Activated CD8-positive, alpha-beta memory T cell treated with anti-CD3 and anti-CD28 coated beads, Interleukin-2, amount 50 U/mL, for 1 hour (primary cell): ENCODE results near the gene FHIT.
A peak's percentile ranks its signal among the peaks of the same experiment; 100 is the strongest.

Experiments
- DNase-seq: peaks from one replicate; pipeline ENCODE4 v3.0.0-alpha.2; 2020; ENCODE audit errors: extremely low read depth

The FHIT gene

DNA sequence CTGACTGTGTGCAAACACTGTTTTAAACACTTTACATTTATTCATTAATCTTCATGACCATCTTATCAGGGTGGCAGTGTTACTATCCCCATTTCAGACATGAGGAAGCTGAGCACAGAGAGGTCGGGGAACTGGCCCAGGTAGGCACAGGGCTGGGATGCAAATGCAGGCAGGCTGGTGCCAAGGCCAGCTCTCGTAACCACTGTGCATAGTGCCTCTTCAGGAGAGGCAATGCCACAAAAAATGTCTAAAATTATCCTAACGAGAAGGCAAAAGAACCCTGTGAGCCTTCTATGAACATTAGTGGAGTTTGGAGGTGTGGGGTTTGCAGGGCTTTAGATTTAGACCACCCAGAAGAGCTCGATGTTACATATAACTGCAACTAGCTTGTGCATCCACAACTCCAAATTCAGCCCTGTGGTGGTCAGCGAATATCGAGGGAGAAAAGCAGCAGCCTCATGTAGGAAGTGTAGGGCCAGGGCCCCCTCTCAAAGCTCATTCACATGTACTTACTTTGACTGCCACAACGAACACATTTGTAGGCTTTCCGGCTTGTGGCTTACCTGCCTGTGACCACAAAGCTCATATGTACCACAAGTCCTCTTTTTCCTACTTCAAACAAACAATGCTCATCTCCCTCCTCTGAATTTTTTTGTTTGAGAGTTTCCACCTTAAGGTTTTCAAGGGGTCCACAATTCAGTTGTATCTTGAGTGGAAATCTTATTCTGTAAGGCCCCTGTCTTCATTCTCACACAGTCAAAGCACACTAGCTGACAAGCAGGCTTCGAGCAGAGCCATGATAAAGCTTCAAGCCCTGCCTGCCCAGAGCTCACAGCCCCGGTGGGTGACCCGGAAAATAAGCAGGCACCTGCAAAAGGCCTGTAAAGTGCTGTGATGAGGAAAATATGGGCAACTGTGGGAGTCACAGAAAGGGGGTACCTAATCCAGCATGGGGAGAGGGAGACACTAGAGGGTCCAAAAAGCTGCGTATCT lies 1478.5 kb downstream of the FHIT start:
- peak; percentile 5 for DNase-seq

DNA sequence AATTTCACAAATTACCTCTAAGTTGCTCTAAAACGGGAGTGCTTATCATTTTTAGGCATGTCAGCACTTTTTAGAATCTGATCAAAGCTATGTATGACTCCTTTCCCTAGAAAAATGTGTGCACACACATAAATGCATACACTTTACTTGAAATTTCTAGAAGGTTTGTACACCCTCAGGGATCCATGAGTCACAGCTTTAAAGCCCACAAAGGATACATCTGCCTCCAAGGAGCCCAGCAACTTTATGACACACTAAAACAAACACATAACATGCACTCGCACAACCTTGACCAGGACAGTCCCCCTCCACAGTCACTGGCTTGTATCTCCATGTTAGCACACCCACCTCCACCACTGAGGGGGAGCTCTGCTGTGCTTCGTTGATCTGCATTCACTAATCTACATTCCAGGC lies 1479.5 kb downstream of the FHIT start:
- no peak for DNase-seq

DNA sequence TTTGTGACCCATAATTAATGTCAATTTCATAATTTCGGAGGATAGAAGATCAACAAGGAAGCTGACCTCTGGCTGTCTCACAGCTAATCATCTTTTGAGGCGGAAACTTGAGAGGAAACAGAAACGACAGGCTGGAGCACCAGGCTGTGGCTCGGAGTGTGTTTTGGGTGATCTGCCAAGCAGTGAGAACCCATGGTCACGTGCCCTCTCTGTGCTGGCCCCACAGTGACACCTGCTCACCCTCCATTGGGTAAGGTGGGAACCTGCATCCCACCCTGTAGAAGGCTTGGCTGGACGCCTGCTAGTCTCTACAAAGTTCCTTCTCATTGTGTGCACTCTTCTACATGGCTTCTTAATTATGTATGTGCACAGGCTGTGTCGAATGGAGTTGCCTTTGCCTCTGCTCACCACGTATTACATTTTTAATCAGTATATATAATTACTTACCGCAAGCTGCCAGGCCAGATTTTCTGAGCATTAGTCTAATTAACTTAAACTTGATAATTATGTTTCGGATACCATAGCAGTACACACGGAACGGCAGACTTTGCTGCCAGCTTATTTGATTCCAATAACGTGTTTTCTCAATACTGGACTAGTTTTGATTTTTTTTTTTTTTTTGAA lies 1482.0 kb downstream of the FHIT start:
- DNase-seq: no peak

DNA sequence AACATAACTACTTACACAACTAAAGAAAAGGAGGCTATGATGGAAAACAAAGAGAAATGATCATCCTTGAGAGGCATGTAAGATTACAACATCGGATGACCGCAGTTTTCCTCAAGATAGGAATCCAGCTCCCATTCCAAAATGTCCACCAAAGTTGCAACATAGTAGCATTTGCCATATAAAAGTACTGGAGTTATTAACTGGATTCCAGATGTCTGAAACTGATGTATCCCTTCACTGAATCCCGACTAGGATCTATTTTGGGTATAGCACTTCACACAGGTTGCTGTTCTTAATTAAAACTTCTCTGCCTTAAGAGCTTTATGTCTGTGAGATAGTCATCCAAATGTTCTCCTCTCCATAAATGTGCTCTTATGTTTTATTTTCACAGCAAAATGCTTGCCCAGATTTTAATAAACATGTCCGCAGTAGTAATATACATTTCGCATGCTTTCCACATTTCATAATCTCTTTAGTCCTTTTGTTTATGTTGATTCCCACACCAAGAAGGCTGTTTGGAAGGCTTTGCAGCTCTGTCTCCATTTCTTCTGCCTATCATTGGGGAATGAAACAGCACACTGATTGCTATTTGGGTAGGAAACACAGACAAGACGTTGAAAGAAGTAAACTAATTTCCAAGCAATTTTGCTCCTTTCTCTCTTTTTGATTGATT lies 1484.9 kb downstream of the FHIT start:
- no peak for DNase-seq

DNA sequence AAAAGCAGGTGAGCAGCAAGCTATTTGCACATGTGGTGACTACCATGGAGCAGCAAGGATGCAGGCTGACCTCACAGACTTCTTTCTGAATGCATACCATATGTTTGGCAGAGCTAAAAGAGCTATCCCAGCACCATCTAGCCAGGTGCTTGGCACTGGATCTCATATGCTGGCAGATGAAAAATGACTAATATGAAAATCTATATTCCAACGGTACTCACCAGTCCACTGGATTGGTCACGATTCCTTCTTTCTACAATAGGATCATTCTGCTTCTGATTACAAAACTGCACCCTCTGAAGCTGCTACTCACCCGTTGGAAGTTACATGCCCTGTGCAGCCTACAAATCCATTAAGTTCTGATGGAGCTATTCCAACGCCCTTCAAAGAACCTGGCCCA lies 1487.1 kb downstream of the FHIT start:
- DNase-seq: no peak

DNA sequence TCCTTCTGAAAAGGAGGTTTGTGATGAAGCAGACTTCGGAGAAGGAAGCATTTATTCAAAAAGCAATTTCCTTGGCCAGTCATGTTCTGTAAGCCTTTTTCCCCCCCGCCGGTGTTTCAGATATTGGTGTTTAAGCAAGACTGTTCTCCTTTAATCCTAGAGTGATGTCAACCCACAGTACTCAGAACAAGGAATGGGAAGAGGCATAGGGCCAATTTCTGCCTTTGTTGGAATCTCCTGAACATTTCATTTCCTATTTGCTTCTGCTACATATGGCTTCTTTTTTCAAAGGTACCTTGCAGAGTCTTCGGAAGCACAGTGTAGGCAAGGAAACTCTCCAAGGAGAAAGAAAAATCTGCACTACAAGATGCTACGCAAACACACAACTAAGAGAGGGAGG lies 1488.3 kb downstream of the FHIT start:
- DNase-seq: no peak

DNA sequence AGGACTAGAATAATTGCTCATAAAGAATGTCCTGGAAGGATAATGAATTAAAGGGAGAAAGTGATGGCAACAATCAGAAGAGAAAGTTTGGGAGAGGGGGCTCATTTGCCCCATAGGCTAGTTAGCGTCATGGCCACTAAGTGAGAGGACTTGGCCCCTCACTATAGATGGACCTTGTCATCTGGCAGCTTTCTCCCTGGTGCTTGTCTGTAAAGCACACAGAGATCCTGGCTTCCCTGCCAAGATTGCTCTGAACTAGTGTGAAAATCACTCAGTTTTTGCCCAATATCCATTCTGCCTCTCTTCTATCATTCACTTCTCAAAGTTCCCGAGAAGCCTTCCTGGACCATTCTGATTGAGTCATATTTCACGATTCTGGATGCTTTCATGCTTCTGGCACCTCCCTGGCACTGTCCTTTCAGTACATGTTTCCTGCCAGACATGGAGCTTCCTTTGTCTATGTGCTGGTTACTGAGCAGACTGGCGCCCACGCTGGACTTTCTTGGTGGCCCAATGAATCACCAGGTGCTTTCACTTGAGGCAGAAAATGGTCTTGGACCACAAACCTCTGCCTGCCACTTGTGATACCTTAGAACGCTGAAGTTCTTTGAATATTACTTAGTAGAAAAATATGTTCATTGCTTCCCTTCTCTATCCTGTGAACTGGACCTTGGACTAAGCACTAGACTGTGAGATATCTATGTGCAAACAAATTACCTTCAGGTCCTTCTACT lies 1491.8 kb downstream of the FHIT start:
- no peak for DNase-seq

DNA sequence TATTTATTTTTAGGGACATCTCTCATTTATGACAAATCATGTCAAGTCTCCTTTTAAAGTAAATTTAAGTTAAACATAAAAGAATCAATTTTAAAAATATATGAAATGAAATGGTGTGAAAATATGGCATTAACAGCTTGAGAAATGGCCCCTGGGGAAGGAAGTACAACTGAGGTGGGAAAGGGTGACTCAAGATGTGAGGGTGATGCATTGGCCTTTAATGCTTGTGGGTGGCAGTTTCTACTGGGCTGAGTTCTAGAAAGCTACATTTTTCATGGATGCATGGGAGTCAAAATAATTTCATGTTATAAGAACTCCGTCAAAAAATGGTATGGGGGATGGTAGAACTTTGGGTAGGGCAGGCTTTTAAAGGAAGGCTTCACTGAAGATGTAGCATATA lies 1492.6 kb downstream of the FHIT start:
- DNase-seq: no peak

DNA sequence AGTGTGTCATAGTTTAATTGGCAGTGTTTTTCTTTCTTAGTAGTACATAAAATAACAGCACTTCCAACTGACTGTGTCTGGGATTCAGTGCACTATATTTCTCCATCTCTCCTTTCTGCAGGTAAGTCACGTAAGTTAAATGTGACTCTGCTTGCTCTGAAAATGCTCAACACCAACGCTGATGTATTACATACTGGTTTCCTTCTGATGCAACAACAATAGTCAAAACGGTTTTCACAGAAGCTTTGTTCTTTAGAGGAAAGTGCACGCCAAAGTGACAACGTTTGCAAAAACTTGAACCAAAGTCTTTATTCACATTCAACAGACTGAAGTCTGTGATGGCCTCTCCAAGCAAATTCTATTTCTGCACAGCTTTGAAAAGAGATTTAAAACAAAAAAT lies 1494.3 kb downstream of the FHIT start:
- no peak for DNase-seq

DNA sequence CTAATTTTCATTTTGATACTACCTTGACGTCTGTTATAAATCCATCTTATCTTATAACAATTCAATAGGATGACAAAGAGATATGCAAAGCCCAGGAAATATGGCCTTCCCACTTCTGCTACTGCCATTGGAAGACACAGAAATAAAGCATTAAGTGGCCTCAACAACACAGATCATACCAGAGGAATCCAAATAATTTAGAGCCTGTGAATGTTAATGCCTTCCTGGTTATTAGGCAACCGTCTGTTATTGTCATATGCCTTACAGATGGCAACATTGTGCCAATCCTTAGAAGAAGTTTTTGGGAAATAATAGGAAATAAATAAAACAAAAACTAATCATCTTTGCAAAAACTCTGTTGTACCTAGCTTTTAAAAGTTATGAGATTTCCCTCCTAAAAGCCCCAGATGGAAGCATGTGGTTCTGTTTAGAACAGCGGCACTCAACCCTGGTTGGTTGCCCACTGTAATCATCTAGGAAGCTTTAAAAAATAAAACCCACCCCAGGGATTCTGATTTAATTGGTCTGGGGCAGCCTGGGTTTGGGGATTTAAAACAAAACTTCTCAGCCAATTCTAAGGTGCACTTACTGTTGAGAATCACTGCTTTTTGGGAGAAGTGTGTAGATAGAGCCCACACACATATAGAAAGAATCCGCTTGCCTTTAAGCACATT lies 1496.7 kb downstream of the FHIT start:
- no peak for DNase-seq

DNA sequence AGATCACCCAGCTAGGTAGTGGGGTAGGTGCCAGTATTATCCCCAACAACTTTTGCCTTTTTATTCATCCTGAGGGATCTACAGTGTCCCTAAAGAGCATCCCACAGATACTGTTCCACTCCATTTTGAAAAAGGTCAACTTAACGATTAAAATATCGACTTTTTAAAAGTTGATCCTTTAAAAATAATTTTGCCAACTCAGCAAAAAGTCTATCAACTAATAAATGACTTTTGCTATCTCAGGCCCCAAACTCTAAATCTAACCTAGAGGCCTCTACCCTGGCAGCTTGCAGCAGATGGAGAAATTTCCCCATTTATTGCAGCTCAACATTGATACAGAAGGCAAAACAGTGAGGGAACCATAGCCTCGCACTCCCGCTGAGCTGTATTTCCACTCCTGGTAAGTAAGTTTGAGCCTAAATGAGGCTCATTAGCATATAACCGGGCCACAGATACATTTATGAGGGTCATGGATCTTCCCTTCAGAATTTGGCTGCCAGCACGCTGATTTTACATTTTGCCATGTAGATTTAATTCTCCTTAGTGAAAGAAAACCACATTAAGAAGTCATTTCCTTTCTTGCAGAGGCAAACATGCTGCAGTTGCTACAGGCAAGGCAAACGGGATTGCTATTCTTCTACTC lies 1497.3 kb downstream of the FHIT start:
- no peak for DNase-seq

DNA sequence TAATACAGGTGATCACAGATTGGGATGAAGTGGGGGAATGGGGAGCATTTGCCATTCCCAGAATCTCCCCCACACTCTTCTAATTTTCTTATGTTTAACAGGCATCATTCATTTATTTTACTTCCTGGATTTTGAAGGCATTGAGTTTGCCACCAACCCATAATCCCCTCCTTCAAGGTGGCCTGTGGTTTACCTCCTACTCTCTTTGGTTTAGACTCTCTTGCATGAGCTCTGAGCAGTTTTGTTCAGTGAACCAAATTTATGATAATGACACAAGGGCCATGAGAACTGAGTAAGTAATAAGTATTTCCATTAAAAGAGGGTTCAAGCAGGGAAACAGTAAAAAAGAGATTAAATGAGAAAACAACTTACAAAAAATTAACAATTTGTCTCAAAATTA lies 1498.3 kb downstream of the FHIT start:
- no peak for DNase-seq

DNA sequence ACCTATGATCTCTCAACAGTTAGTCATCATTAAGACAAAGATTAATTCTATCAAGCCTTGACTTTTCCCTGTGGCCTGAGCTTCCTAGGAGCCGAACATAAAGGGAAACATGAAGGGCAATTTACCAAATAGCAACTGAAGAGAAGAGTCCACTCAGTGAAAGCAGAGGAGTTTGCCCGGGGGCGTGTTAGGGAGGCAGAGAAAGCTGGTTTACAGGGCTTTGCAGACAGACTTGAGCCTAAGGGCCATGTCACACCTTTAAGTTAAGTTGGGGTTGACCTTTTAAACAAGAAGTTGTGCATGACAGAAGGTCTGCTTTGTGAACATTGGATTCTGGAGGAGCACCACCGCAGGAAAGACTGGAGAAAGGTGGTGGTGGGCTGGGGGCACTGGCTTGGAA lies 1499.6 kb downstream of the FHIT start:
- DNase-seq: no peak

DNA sequence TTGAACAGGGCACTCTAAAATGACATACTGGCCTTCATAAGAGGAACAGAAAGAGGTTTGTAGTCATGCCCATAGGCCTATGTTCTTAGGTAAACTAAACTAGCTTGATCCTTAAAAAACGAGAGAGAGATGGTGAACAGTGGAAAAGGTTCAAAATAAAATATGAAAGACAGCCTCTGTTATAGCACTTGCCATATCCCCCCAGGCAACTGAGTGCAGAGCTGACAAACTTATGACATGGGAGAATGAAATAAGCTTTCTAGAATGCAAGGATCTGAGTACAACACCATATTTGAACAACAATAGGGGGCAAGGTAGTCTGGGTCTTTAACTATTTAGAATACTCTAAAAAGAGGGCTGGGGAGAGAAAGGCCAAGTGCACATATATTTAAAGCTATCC lies 1500.9 kb downstream of the FHIT start:
- no peak for DNase-seq

DNA sequence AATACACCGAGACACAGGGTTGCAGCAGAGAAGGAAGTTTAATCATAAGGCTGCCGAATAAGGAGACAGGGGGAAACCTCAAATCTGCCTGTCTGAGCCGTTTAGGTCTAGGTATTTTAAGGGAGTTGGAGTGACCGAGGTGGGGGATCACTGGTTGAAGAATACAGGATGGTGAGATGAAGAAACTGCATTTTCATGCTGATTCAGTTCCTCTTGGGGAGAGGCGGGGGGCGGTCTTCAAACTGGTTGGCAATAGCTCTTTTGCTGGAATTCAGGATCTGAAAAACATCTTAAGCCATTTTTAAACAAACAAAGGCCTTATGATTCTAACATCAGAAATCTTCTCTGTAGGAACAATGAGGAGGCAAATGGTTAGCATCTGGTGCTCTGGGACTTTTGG lies 1502.0 kb downstream of the FHIT start:
- no peak for DNase-seq

DNA sequence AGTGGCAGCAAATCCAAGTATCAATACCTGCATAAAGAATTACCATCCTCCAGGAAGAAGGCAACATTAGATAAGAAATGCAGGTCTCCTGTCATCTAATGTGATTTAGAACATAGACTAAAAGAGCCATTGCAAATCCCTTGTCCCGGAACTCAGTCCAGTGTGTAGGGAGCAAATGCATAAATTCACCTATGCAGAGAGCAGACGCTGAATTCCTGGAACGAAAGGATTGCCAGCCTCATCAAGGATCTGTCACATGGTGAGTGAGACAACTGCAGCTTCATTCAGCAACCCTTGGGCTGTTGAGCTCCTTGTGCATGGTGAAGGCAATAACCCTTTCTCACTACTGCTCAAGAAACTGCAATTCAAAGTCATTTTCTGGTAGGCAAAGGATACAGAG lies 1504.7 kb downstream of the FHIT start:
- no peak for DNase-seq

DNA sequence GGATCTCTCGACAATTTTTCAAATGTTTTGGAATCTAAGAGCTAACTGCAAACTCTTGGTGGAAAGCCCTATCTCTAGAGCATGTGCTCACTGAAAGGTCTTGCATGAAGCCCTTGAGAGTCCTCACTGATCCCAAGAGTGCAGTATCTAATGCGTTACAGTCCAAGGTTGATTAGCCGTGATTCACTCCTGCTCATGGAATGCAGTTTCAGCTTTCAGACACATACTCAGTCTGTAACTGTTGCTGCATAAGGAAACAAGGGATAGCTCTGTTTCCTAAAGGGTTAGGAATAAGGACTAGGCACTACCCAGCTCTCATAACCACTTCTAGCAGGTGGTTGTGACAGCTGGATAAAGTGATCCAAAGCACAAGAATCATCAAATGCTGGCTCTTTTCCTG lies 1514.0 kb downstream of the FHIT start:
- DNase-seq: no peak

DNA sequence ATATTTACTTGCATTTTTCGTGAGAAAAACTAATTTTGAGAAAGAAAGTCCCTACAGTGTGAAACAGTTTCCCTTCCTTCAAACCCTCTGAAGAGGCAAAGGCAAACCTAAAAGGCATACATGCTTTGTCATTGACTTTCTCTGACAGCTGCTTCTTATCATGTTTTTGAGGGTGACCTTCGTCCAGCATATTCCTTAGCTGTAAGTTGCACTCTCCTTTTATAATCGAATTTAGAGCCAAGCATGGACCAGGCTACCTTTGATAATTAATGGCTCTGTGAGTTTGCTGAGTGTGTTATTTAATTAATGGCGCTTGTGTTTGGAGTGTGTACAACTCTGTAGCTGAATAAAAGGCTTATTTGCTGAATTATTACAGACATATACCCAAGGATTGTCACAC lies 1517.2 kb downstream of the FHIT start:
- DNase-seq: no peak

DNA sequence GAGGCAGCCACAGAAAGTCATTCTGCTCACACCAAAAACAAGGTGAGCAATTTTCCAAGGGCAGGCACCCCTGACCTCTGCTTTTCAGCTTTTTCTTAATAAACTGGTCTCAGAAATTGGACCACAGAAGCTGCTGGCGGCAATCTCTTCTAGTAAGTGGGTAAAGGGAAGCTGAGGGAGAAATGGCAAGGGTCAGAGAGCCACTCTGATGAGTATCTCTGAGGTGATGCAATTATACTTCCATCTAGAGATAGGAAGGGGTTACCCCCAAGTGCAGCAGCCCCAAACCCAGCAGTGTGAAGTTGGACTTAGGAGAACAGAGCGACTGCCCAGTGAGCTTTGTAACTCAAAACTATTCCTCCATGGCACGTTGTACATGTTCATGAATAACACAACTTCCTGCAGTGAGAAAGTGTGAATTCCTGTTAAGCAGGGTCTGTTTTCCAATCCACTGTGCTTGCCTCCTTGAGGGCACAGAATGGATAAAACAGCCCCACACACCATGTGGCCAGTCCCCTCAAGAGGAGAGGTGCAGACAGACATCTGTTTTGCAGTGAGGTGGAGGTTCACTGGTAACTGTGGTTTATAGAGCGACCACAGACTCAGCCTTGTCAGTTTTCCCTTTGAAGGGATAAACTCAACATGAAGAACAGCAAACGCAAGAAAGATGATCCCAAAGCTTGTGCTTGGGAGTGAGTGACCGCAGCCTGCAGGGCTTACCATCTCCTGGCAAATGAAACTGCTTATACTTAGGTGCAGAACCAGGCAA lies 1518.0 kb downstream of the FHIT start:
- DNase-seq: no peak

DNA sequence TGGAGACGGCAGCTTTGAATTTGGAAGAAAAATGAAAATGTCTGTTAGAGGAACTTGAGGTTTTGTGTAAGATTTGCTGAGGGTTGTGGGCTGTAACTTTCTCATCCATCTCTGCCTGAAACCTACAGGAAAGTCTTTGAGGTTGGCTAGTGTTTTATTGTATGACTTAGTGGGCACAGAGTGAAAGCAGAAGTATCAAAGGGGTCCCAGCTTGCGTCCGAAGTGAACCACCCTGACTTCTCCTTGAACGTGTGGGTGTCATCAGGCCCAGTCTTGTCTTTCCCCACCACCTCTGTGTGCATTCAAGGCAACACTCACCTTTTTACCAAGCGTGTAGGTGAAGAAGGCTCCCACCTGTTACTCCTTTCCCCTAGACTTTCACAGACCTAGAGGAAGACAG lies 1519.3 kb downstream of the FHIT start:
- DNase-seq: no peak
